SU-DHL-6 (cell line): ENCODE data around the gene UNC13C.

Experiments
- CTCF ChIP-seq: fragments of 200-600 bp; sonication (generic); IDR thresholded peaks from one replicate; pipeline ENCODE4 v1.5.1; 2017; ENCODE audit warnings: antibody characterized with exemption, mild to moderate bottlenecking, low read length, moderate library complexity; ENCODE audit not compliant: insufficient read depth, poor library complexity, severe bottlenecking
- EZH2phosphoT487 ChIP-seq: fragments of 200-600 bp; sonication (generic), shearing (Covaris generic); conservative IDR thresholded peaks from 2 replicates; pipeline ENCODE4 v1.6.1; 2018; ENCODE audit warnings: mild to moderate bottlenecking, antibody characterized with exemption, low read length, moderate library complexity, mixed read lengths

- no peak for TF ChIP-seq CTCF
- TF ChIP-seq EZH2phosphoT487: no peak
Observed at GRCh38 chr15:53982071-53982680, 3.9 kb downstream of the UNC13C start.
